Pulmonary artery endothelial cell (primary cell): Measurements from ENCODE around the gene ITGB2. TPM values are rescaled to one million over a fixed set of nuclear protein-coding genes. Genes with fewer than 3 reads are reported as not detected.

Experiments used
- DNase-seq: peaks from one replicate; pipeline ENCODE4 v3.0.0-alpha.2; 2011; ENCODE audit warnings: low read depth, low spot score
- total RNA-seq: library from RNA; depleted of rRNA; stranded (reverse); fragments of >200 nt; gene quantifications from 2 replicates; pipeline ENCODE4 v1.2.3, GENCODE V29; 2014

Gene ITGB2
- total RNA-seq, 1 donor from 2014 or later: 0.13 TPM

GRCh38 chr21:44850208-44850800 is 70.4 kb downstream of the ITGB2 start:
- no peak for DNase-seq

DNA sequence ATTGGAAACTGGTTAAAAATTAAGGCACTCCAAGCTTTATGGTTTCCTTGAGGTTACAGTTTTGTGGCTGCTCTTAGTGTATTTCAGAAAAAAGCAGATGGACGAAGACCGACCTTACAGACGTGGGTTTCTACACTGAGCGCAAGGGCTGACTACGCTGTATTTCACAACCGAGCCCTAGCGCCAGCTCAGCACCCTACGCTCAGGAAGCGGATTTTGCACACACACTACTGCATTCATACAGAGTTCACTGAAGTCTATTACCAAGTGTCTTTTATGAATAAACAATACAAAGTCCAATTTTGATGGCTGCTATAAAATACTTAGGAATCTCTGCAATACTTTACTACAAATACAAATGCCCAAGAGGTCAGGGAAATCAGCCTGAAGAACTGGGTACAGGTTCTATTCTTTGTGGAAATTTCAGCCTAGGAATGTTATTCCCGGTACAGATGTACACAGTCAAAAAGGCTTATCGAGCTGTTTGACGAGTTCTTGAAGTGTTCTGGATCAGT is 71.0 kb downstream of the ITGB2 start:
- DNase-seq: no peak

DNA sequence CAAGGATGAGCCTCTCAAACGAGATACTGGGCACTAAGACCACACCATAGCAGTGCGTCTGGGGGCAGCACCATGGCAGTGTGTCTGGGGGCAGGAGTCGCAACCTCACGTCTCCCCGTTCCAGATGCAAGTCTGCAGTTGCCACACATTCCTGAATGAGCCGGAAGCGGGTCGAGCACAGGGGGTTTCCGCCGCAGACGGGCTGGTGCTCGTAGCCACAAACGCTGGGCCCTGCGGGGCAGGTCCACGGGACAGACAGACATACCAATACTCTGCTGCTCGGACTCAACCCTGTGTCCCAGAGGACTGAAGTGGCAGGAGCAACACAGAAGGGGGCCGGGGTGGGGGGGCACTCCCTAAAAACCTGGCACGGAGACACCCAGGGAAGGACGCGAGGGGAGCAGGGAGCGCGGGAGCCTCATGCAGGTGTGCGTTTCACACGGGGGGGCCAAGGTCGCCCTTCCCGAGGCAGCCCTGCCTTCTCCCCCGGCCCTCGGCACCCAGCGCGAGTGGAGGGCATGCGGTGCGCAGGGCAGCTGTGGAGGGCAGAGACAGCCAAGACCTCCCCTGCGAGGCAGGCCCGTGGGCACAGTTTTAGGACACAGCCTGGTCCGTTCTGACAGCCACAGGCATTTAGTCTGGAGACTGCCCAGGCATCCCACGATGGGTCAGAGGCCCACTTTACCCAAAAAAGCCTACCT is 71.7 kb downstream of the ITGB2 start:
- DNase-seq: no peak

GRCh38 chr21:44847261-44848056 is 73.2 kb downstream of the ITGB2 start:
- DNase-seq: no peak

GRCh38 chr21:44846485-44847260 is 74.0 kb downstream of the ITGB2 start:
- no peak for DNase-seq

DNA sequence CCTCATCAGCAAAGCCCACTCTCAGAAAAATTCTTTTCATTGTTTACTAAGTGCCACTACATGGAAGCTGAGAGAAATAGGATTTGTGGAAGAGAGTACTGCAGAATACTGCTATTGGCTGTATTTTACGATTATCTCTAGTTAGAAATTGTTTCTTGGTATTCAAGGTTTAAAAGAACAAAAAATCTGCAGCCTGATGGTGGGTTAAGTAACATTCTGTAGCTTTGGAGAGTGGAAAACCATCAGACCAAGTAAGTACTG is 74.5 kb downstream of the ITGB2 start:
- no peak for DNase-seq

- DNase-seq: no peak
These were observed 75.1 kb downstream of the ITGB2 start for GRCh38 chr21:44845418-44846223.

- no peak for DNase-seq
These were observed 76.4 kb downstream of the ITGB2 start for GRCh38 chr21:44844256-44844655.

DNA sequence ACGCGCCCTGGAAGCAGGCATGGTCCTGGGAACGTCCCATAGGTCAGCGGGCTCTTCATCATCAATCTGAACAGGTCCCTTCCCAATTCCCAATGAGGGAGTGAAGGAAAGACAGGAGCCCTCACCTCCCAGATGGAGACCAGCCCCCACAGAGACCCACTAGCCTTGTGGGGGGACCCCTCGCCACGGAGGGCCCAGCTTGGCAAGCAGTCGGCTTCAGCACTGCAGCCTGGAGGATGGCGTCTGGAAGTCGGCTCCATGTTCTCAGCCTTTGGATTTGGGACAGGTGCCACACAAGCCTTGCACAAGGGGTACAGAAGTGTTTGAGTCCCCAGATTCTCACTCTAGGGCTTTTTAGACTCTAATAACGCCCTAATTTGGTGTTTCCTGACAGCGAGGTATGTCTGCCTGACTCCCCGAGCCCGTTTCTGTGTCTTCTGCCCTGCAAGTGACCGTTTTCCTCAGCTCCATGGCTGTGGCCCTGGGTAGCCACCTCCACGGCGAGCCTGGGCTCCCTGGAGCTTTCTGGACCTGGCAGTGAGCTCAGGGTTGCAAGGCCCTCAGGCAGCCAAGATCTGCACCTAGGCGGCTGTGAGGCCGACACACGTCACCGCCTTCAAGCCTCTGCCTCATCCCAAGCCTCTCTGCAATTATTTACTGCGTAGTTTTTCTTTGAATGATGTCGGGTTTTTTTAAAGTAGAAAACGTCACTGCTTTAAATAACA is 77.8 kb downstream of the ITGB2 start:
- no peak for DNase-seq

- no peak for DNase-seq
These were observed 78.6 kb downstream of the ITGB2 start for GRCh38 chr21:44842087-44842486.

DNA sequence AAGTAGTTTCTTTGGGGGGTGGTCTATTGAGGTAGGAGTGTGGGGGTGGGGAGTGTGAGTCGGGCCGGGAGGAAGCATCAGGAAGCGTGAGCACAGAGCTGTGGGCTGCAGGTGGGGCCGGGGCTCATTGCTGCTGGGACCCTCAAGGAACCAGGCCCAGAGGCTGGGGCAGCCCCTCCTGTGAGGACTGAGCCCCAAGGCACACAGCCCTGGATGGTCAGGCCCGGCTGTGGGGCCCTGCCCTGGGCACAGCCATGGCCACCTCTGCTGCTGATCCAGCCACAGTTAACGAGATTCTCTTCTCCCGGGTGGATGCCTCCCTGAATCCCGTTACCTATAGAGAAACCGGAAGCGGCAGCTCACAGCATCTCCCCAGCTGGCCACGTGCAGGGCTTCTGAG is 79.9 kb downstream of the ITGB2 start:
- no peak for DNase-seq

DNA sequence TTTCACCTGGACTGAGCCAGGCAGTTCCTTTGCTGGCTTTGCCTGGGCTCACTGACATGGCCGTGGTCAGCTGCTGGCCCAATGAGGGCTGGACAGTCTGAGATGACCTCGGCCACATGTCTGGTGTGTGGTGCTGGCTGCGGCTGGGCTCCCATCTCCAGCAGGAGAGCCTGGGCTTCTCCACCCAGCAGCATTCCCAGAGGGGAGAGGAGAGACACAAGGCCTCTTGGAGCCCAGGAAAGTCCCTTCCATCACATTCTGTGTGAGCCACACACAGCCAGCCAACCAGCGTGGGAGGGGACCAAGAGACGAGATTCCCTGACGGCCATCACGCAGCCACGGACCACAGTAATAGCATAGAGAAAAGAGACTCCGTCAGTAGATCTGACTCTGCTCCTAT is 81.7 kb downstream of the ITGB2 start:
- no peak for DNase-seq

DNA sequence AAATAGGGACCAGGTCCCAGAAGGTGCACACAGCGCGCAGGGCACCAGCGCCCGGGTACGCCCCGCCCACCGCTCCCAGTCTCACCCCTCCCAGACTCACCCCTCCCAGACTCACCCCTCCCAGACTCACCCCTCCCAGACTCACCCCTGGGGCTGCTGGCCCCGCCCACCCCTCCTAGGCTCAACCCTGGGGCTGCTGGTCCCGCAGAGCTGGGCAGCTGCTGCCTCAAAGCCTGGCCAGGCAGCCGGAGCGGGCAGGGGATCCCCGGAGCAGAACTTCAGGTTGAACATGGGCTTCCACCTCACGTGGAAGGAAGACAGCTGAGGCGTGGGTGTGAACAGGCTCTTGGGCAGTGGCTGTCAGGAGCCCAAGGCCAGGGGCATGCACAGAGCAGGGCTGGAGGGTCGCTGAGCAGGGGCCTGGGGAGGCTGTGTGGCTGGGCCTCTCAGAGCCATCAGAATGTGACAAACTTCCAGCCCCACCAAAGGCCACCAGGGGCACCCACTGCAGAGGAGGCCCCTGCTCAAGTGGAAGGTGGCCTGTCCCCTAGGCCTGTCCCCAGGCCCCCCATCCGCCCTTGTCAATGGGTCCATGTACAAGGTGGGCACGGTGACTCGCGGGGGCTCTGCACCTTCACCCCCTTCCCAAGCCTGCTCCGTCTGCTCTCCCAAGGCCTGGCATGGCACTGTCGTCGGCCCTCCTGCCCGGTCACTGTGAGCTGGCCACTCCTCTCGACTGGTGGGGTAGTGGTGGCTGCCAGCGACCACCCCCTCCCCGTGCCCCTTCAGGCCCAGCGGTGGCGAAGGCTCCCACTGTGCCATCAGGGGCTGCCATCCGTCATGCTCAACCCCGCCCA is 82.4 kb downstream of the ITGB2 start:
- no peak for DNase-seq

GRCh38 chr21:44837537-44837936 is 83.2 kb downstream of the ITGB2 start:
- no peak for DNase-seq

DNA sequence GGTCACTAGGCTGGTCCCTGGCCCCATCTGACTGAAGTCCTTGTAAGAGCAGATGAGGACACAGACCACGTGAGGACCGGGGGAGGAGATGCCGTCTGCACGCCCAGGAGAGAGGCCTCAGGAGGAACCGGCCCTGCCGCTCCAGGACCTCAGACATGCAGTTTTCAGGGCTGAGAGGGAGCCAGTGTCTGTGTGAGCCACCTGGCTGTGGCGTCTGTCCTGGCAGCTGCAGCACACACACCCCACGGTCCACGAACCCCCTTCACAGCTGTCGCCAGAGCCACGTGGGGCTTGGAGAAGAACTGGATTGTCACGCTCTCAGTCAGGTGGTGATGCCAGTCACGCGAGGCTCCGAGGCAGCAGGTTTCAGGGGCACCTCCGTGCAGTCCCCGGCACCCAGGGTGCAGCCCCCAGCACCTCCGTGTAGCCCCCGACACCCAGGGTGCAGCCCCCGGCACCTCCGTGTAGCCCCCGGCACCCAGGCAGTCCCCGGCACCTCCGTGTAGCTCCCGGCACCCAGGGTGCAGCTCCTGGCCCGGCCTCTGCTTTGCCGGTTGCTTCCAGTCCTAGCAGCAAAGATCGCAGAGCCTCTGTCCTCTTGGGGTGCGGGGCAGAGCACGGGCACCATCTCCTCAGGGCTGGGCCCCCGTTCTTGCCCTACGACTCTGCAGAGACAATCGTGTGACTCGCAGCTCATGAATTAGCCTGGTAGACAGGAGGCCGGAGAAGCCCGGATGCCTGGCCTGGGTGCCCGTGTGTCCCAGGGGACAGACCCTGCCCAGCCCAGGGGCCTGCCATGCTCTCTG is 83.8 kb downstream of the ITGB2 start:
- DNase-seq: no peak

GRCh38 chr21:44836349-44836665 is 84.4 kb downstream of the ITGB2 start:
- DNase-seq: no peak
